PC-3 (cell line): ENCODE results near the gene GPATCH1. TPM values are rescaled to one million over a fixed set of nuclear protein-coding genes. Genes with fewer than 3 reads are reported as not detected.

Source experiments
- ATAC-seq: fragments of 200-7000 bp; cut with Tn5 transposase; 2 replicates; pipeline ENCODE4 v1.9.1; 2020; ENCODE audit warnings: mild to moderate bottlenecking, moderate library complexity
- BruUV-seq: library from RNA; stranded (reverse); fragments of 400-500 nt; replicated peaks from 2 replicates; lab custom pipeline; 2021; lab: Mats Ljungman, UMichigan
- CTCF ChIA-PET: fragments of 300-600 bp; sonication (Branson Sonifier 250); formaldehyde crosslinking; loops from one replicate; lab custom pipeline; 2022; ENCODE audit warnings: antibody characterized with exemption; lab: Charles Lee
- POLR2A ChIA-PET: fragments of 300-600 bp; sonication (Branson Sonifier 250); formaldehyde crosslinking; loops from one replicate; lab custom pipeline; 2022; ENCODE audit warnings: antibody characterized with exemption; ENCODE audit not compliant: unreplicated experiment; lab: Charles Lee
- DNase-seq: peaks from one replicate; pipeline ENCODE4 v3.0.0-alpha.2; 2015
- H2AFZ ChIP-seq: fragments of 300-600 bp; sonication (generic); 2 replicates; pipeline ENCODE4 v1.6.0; 2016; ENCODE audit warnings: antibody characterized with exemption, low read length
- H3F3A ChIP-seq: fragments of 300-600 bp; sonication (generic); one replicate; pipeline ENCODE4 v1.6.0; 2017; ENCODE audit warnings: antibody characterized with exemption, low read length, control low read depth, mild to moderate bottlenecking; ENCODE audit not compliant: unreplicated experiment
- H3K27ac ChIP-seq: fragments of 300-600 bp; sonication (generic); 2 replicates; pipeline ENCODE4 v1.5.1; 2016; ENCODE audit warnings: mild to moderate bottlenecking, low read length
- H3K27me3 ChIP-seq: fragments of 300-600 bp; sonication (generic); 2 replicates; pipeline ENCODE4 v1.6.1; 2016; ENCODE audit warnings: low read length, mixed read lengths
- H3K36me3 ChIP-seq: fragments of 300-600 bp; sonication (generic); 2 replicates; pipeline ENCODE4 v1.6.1; 2016; ENCODE audit warnings: low read depth, mixed run types, low read length, mixed read lengths
- H3K4me1 ChIP-seq: fragments of 300-600 bp; sonication (generic); 2 replicates; pipeline ENCODE4 v1.5.1; 2016; ENCODE audit warnings: low read length; ENCODE audit not compliant: insufficient read depth
- H3K4me2 ChIP-seq: fragments of 300-600 bp; sonication (generic); 2 replicates; pipeline ENCODE4 v1.6.0; 2016; ENCODE audit warnings: low read length
- H3K4me3 ChIP-seq: fragments of 300-600 bp; sonication (generic); 2 replicates; pipeline ENCODE4 v1.5.1; 2016; ENCODE audit warnings: mild to moderate bottlenecking, low read length, mixed read lengths
- H3K79me2 ChIP-seq: fragments of 300-600 bp; sonication (generic); 2 replicates; pipeline ENCODE4 v1.6.1; 2017; ENCODE audit warnings: low read length, mixed read lengths
- H3K9ac ChIP-seq: fragments of 300-600 bp; sonication (generic); 2 replicates; pipeline ENCODE4 v1.6.0; 2016; ENCODE audit warnings: mild to moderate bottlenecking, low read length
- H3K9me2 ChIP-seq: fragments of 300-600 bp; sonication (generic); replicated peaks from 2 replicates; pipeline ENCODE4 v1.6.1; 2016; ENCODE audit warnings: mixed run types, low read length, mixed read lengths
- H3K9me3 ChIP-seq: fragments of 300-600 bp; sonication (generic); 2 replicates; pipeline ENCODE4 v1.6.1; 2016; ENCODE audit warnings: low read length, mixed read lengths
- H4K20me1 ChIP-seq: fragments of 300-600 bp; sonication (generic); 2 replicates; pipeline ENCODE4 v1.6.1; 2016; ENCODE audit warnings: low read length, mixed read lengths
- EZH2 ChIP-seq: fragments of 300-600 bp; sonication (generic); IDR thresholded peaks from one replicate; pipeline ENCODE4 v1.6.1; 2017; ENCODE audit warnings: antibody characterized with exemption, mild to moderate bottlenecking, low read length; ENCODE audit not compliant: unreplicated experiment
- EZH2phosphoT487 ChIP-seq: fragments of 300-600 bp; sonication (generic); IDR thresholded peaks from 2 replicates; pipeline ENCODE4 v1.6.1; 2018; ENCODE audit warnings: mild to moderate bottlenecking, antibody characterized with exemption, low read length, borderline replicate concordance
- intact Hi-C: fragments of 100-400 bp; cut with micrococcal nuclease; formaldehyde crosslinking; loops from 2 replicates; pipeline ENCODE4 v1.9.0; 2023
- total RNA-seq: library from RNA; depleted of rRNA; stranded (reverse); fragments of >200 nt; gene quantifications from 2 replicates; pipeline ENCODE4 v1.2.3, GENCODE V29; 2014
- TF ChIP-seq, protein P1 (sequence below): fragments of 300-600 bp; sonication (generic); conservative IDR thresholded peaks from 2 replicates; pipeline ENCODE4 v1.5.1; 2017; ENCODE audit warnings: antibody characterized with exemption, low read depth, mild to moderate bottlenecking, low read length

The GPATCH1 gene
- total RNA-seq, 1 experiment from 2014 or later = 6.9 TPM

DNA sequence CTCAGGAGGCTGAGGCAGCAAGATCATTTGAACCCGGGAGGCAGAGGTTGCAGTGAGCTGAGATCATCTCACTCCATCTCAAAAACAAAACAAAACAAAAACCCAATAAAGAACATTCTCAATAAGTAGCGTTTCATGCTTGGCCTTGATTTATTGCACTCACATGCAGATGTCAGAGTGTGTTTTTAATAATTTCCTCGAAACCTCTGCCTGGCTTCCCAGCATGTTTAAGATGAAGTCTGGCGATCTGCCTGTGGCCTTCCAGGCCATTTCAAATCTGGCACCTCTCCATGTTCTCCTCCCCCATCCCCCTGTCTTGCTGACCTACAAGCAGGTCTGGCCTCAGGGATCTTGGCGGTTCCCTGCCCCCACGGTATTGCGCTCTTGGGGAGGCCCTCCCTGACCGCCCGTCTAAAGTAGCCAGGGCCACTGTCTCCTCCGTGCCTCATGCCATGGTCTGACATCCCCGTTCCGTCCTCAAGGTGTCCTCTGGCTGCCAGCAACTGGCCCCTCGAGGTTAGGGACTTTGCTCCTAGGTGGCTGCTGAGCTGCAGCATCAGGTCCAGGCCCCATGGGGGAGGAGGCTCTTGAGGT is 52.6 kb downstream of the GPATCH1 start:
- Histone ChIP-seq H3K9me3 (no peaks in the 10 kb centered on the region), H3K9me2 (no peaks in the 10 kb centered on the region), H2AFZ (no peak overlapping the region), H4K20me1 (no peaks in the 10 kb centered on the region), H3K9ac (no peak overlapping the region), H3K36me3 (no peaks in the 10 kb centered on the region), H3F3A (no peaks in the 10 kb centered on the region), H3K27me3 (no peaks in the 10 kb centered on the region), H3K79me2 (no peaks in the 10 kb centered on the region), H3K4me2 (no peak overlapping the region), H3K4me3 (no peak overlapping the region), H3K27ac (no peak overlapping the region), H3K4me1 (no peaks in the 10 kb centered on the region)
- ATAC-seq (no peak), DNase-seq (no peak)
- no peak for TF ChIP-seq EZH2phosphoT487
- intact Hi-C loops = no loop called here
- ChIA-PET POLR2A (no interaction called here), CTCF (interaction anchor here (0.7 kb wide), 1 partner anchor 24 kb away, joined by 4 read pairs; no protein-coding TSS in a partner anchor)
- BruUV-seq = no TSS peak

DNA sequence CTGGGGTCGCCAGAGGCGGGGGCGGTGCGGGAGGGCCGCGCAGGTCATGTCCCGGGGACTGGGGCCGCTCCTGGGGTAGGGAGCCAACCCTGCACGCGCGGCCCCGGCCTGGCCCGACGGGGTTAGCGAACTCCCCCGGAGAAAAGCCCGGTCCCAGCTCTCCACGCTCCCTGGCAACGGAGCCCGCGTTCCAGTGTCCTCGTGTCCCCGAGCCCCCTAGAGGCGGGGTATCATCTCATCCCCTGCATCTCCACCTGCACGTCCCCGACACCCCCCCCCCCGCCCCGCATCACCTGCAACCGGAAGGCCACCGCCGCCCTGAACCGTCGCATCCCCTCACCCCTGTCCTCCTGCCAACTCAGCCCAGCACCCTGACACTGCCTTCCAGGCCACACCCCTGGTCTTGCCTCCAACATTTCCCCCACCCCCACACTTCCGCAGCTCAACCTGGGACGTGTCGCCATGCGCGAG is 53.6 kb downstream of the GPATCH1 start:
- ATAC-seq (no peak), DNase-seq (no peak)
- intact Hi-C loops = no loop called here
- Histone ChIP-seq H3K4me3 (no peak overlapping the region), H4K20me1 (no peaks in the 10 kb centered on the region), H3K9me3 (no peaks in the 10 kb centered on the region), H3K27ac (no peak overlapping the region), H3F3A (no peaks in the 10 kb centered on the region), H3K27me3 (no peaks in the 10 kb centered on the region), H3K36me3 (no peaks in the 10 kb centered on the region), H3K4me1 (no peaks in the 10 kb centered on the region), H2AFZ (no peak overlapping the region), H3K9me2 (no peaks in the 10 kb centered on the region), H3K9ac (no peak overlapping the region), H3K4me2 (no peak overlapping the region), H3K79me2 (no peaks in the 10 kb centered on the region)
- no peak for TF ChIP-seq EZH2
- TF ChIP-seq, protein P1, sequence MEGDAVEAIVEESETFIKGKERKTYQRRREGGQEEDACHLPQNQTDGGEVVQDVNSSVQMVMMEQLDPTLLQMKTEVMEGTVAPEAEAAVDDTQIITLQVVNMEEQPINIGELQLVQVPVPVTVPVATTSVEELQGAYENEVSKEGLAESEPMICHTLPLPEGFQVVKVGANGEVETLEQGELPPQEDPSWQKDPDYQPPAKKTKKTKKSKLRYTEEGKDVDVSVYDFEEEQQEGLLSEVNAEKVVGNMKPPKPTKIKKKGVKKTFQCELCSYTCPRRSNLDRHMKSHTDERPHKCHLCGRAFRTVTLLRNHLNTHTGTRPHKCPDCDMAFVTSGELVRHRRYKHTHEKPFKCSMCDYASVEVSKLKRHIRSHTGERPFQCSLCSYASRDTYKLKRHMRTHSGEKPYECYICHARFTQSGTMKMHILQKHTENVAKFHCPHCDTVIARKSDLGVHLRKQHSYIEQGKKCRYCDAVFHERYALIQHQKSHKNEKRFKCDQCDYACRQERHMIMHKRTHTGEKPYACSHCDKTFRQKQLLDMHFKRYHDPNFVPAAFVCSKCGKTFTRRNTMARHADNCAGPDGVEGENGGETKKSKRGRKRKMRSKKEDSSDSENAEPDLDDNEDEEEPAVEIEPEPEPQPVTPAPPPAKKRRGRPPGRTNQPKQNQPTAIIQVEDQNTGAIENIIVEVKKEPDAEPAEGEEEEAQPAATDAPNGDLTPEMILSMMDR = no peak
- no peak for TF ChIP-seq EZH2phosphoT487
- CTCF ChIA-PET = no interaction called here
- POLR2A ChIA-PET = no interaction called here
- BruUV-seq = no TSS peak

DNA sequence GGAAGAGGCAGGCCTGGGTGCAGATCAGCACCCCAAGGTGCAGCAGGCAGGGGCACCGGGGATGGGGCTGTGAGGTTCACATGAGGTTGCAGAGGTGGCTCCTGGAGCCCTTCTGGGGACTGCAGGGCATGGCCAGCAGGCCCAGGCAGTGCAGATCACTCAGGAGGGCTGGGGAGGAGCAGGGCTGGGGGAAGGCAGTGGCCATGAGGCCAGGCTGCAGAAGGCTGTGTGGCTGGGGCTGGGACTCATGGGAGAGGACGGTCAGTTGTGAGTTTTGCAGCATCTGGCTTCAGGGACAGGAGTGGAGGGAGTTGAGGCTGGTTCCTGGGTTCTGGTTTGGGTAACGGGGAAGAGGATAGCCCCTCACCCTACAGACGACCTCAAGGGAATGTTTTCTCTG is 58.2 kb downstream of the GPATCH1 start:
- no peak overlapping the region for H3K4me2 ChIP-seq
- no peak overlapping the region for H2AFZ ChIP-seq
- H3K27me3 ChIP-seq = no peaks in the 10 kb centered on the region
- DNase-seq (no peak), ATAC-seq (no peak)
- TF ChIP-seq, protein P1 = no peak
- TF ChIP-seq EZH2phosphoT487 (no peak), EZH2 (no peak)
- H3K4me3 ChIP-seq = no peak overlapping the region
- BruUV-seq = no TSS peak
- no peaks in the 10 kb centered on the region for H3K9me2 ChIP-seq
- H4K20me1 ChIP-seq = no peaks in the 10 kb centered on the region
- H3F3A ChIP-seq = no peaks in the 10 kb centered on the region
- H3K27ac ChIP-seq = no peak overlapping the region
- no peaks in the 10 kb centered on the region for H3K79me2 ChIP-seq
- no peaks in the 10 kb centered on the region for H3K9me3 ChIP-seq
- CTCF ChIA-PET = no interaction called here
- no peaks in the 10 kb centered on the region for H3K36me3 ChIP-seq
- H3K4me1 ChIP-seq = no peaks in the 10 kb centered on the region
- intact Hi-C loops = no loop called here
- no peak overlapping the region for H3K9ac ChIP-seq
- POLR2A ChIA-PET = no interaction called here
